HG02870 (cell line): ENCODE measurements around the gene SF3A2.

Experiments used
- ATAC-seq: cut with Tn5 transposase; IDR thresholded peaks from one replicate; pipeline ENCODE4 v1.9.1; 2021; ENCODE audit warnings: mild to moderate bottlenecking, moderate library complexity; ENCODE audit not compliant: unreplicated experiment

Gene SF3A2

DNA sequence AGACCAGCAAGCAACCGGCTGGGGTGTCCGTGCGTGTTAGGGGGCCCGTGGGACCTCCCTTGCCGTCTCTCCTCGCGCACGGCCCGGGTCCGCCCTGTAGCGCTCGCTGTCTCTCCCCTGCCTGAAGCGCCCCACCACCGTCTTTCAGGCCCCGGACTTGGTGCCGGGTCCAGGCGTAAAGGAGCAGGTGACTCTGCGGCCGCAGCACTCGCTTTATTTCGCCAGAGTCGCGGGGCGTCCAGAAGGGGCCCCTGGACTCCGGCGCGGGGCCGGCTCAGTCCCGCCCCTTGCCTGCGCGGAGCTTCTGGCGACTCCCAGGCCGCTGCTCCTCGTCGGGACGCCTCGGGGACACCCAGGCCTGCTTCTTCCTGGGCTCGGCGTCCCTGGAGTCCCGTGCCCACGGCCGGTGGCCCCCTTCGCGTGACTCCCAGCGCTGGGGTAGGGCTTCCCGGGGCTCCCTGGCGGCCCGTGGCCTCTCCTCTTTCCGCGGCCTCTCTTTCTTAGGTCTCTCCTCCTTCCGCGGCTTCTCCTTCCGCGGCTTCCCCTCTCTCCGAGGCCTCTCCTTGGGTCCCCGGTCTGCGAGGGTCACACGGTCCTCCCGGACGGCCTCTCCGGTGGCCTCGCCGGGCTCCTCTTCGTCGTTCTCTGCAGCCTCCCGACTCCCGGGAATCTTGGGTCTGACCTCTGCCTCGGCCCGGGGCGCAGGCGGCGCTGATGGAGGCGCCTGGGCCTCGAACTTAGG is 15.6 kb downstream of the SF3A2 start:
- no peak for ATAC-seq

DNA sequence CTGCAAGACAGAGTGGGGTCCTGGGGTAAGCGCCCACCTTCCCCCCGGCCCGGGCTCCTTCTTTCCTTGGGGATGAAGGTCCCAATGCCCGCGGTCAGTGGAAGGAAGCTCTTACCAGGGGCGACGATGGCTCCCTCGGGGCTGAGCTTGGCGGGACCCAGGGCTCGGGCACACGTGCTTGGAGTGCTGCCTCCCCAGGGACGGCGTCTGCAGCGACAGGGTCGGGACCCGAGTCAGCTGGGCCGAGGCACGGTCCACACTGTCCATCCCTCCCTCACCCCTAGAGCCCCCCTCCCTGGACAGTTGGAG is 16.1 kb downstream of the SF3A2 start:
- ATAC-seq: no peak

- ATAC-seq: no peak
These were observed 16.8 kb downstream of the SF3A2 start for GRCh38 chr19:2253106-2254063.

GRCh38 chr19:2254064-2254872 is 17.6 kb downstream of the SF3A2 start:
- no peak for ATAC-seq

GRCh38 chr19:2255112-2255845 is 18.7 kb downstream of the SF3A2 start:
- no peak for ATAC-seq

DNA sequence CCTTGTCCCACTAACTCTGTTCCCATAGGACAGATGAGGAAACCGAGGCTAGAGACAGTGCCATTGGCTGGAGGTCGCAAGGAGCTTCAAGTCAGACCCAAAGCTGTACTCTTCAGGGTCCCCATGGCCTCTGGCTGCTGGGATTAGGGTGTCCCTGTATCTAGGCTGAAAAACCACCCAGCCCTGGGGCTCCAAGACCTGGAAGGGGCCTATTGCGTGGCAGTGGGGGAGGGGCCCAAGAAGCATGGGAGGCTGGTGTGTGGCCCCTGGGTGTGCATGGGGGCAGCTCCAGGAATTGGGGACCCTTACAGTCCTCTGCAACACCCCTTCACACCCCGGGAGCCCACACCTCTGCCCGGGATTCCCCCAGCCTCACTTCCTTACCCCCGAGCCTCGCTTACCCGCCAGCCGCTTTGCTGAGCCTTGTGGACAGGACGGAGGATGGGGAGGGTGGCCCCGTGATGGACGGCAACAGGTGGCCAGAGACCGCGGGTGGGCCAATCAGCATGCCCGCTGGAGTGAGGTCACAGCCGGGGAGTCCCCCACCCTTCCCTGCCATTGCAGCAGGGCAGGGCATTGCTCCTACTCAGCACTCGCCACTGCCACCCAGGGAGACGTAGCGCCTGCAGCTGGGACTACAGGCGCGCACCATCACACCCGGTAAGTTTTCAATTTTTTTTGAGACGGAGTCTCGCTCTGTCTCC is 19.5 kb downstream of the SF3A2 start, which contains the start of gene JSRP1:
Gene JSRP1 (minus strand): TSS at position 436 of the 704 bp plus-strand sequence. CDS start 1,103 bp downstream, outside the sequence.
- ATAC-seq: no peak

GRCh38 chr19:2259336-2259735 is 22.7 kb downstream of the SF3A2 start:
- ATAC-seq: no peak

DNA sequence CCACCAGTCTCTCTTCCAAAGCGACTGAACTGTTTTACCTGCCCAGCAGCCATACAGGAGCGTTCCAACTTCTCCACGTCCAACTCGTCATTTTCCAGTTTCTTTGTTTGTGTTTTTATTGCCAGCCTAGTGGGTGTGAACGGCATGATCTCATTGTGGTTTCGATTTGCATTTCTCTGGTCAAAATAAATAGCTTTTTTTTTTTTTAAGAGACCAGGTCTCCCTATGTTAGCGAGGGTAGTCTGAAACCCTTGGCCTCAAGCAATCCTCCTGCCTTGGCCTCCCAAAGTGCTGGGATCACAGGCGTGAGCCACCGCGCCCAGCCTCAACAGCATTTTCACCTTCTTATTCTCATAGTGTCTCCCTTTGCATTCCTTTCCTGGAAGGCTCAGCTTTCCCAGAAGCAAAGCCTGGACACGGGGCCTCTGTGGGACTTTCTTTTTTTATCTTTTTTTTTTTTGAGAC is 23.7 kb downstream of the SF3A2 start:
- ATAC-seq: no peak

DNA sequence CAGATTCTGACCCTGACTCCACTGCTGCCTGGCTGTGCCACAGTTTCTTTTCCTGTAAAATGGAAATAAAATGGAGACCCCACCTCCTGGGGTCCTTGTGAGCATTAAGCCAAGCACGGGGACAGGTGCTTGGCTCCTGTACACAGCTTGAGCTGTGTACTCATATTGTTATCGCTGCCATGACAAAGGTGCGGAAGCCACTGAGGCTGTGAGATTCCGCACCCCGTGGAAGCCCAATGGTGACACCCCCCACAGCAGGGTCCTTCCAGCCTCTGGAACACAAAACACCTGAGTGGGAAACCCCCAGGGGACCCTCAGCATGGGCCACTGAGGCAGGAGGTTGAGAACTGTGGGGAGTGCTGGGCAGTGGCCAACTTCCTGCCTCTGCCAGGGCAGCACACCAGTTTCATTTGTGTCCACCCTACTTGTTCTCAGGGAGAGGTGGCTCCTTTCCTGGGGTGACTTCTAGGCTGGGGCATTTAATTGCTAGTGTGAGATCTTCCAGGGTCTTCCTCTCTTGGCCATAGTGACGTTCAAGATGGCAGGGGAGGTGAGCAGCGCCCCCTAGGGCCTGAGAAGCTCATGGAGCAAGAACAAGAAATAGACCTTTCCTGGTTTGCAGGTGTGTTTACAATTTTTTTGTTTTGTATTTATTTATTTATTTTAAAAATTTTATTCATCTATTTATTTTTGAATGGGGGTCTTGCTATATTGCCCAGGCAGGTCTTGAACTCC is 25.0 kb downstream of the SF3A2 start:
- ATAC-seq: no peak

DNA sequence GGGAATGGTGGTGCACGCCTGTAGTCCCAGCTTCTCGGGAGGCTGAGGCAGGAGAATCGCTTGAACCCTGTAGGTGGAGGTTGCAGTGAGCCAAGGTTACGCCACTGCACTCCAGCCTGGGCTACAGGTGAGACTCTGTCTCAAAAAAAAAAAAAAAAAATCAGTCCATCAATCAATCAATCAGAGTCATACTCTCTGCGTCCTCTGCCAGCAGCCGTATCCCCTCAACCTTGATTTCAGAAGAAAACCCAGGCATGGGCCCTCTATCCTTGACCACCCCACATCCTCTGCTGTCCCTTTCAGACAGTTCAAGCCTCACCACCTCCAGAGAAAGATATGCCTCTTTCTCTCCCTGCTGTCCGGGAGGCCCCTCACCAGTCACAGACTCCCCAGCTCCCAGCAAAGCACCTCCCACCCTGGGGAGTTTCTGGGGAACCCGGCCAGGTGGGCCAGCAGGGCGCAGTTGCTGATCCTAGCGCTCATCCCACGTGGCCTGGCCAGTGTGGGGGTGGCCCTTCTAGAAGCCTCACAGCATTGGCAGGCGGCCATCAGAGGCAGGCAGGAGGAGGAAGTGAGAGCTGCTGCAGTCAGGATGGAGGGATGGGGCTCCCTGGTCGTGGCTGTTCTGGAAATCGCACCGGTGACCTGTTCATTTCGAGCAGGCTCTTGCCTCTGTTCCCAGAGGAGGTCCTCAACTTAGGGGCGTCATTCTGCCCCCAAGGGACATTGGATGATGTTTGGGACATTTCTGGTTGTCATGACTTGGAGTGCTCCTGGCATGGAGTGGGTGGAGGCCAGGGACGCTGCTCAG is 29.8 kb downstream of the SF3A2 start:
- no peak for ATAC-seq

- ATAC-seq: no peak
These were observed 31.8 kb downstream of the SF3A2 start for GRCh38 chr19:2268480-2268830.

GRCh38 chr19:2268861-2269243 is 32.2 kb downstream of the SF3A2 start:
- ATAC-seq: no peak

DNA sequence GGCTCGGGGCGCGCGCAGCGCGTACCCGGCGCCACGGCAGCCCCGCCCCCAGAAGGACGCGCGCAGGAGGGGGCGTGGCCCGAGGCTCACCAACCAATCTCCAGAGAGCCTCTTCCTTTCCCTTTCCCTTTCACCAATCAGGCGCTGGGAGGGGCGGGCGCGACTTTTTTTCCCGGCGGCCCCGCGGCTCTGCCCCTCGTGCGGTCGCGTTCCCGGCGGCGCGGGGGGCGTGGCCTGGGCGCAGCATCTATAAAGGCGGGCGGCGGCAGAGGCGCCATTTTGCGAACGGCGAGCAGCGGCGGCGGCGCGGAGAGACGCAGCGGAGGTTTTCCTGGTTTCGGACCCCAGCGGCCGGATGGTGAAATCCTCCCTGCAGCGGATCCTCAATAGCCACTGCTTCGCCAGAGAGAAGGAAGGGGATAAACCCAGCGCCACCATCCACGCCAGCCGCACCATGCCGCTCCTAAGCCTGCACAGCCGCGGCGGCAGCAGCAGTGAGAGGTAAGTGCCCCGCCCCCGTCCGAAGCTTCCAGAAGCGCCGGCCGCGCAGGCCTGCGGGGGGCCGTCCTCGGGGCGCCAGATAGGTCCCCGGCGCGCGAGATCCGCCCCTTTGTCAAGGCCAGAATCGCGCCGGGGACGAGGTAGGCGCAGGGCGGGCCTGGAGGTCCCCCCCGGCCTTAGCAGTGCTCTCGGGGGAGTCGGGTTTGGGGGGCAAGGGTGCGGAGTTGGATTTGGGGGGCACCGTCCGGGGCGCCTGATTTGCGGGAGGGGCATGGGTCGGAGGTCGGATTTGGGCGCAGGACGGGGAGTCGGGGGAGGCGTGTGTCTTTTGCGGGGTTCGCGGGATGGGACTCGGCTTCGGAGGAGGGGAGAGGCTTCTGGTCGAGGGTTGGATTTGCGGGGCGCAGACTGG is 32.9 kb downstream of the SF3A2 start:
- peak; percentile 46 for ATAC-seq

GRCh38 chr19:2270157-2270422 is 33.5 kb downstream of the SF3A2 start:
- no peak for ATAC-seq

DNA sequence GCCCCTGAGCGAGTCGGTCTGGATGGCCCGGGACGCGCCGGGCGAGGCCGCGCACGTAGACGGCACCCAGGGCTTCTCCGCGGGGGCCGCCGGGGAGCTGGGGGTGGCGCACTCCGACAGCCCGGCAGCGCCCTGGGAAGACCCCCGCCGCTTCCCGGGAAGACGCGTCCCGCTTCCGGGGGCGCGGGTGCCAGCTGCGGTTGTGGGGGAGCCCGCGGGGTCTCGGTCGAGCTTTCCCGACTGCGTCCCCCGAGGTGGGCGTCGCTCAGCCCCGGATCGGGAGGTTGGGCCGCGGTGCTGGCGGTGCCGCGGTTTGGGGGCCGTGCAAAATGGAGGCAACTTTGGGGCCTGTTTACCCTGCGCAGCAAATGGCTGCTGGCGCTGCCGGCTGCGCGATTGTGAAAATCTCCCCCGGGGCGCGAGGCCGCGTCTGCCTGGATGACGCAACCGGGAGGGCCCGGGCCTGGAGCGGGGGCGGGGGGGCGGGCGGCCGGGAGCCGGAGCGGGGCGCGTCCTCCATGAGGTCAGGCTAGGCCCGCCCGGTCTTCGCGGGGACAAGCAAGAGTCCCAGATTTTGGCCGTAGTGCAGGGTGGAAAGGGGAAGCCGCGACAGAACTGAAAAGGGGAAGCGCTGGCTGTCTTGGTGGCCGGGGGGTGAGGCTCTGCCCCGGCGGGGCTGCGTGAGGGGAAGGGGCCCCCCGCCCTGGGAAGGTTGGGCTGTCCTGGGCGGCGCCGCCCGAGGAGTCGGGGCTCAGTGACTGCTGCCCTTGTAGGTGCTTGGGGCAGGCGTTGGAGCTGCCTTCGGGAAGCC is 34.0 kb downstream of the SF3A2 start:
- ATAC-seq: no peak

DNA sequence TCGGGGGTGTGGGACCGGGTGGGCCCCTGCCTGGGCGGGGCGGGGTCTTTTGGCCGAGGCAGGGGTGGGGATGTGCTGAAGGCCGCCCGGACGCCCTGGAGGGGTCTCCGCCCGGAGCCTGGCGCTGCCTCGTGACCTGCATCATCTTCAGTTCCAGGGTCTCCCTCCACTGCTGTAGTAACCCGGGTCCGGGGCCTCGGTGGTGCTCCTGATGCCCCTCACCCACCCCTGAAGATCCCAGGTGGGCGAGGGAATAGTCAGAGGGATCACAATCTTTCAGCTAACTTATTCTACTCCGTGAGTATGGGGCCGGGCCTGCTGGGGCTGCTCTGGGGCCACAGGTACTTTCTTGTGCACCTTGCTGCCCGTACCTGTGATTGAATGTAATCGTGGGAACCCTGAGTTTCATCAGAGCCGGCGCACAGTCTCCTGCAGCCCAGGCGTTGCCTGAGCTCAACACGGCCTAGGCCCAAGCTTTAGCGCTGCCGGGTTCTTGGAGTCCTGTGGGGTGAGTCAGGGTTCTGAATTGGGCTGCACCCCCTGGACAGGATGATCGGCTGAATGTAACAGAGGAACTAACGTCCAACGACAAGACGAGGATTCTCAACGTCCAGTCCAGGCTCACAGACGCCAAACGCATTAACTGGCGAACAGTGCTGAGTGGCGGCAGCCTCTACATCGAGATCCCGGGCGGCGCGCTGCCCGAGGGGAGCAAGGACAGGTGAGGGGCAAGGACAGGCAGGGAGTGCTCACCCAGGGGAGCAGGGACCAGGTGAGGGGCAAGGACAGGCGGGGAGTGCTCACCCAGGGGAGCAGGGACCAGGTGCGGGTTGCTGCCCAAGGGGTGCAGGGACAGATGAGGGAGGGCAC is 34.8 kb downstream of the SF3A2 start:
- no peak for ATAC-seq
